ENCODE results near the gene PFDN6. TPM values are rescaled to one million over a fixed set of nuclear protein-coding genes. Genes with fewer than 3 reads are reported as not detected.

The PFDN6 gene
- polyA plus RNA-seq, 1 of the 3 experiments (the other 2 are of a cell fraction) = 182 TPM

DNA sequence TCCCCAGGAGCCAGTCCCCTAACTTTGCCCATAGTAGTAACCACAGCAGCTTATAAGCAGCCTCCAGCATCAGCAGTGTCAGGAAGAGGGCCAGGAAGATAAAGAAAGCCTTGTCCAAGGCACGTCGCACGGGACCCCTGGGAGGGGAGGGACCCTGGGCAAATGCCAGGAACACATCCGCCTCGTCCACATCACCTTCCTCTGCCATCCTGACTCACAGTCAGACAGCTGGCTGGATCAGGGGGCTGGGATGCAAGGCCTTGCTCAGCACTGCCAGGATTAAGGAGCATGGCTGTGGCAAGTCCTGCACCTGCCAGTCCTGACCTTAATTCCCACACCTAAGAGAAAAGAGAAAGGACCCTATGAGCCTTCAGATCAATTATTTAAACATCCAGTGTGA is 39.7 kb downstream of the PFDN6 start:
- Histone ChIP-seq H3K4me3 (ENCODE audit: low read depth in 2 of 2, low read length in 1 of 2) (no peak overlapping the region), H3K36me3 (replicated peaks in 1 of 2; ENCODE audit: control insufficient read depth in 1 of 2, insufficient read depth in 2 of 2, low read length in 1 of 2) (no peaks in the 10 kb centered on the region), H3K27ac (ENCODE audit: low read depth in 2 of 2, low read length in 1 of 2) (no peak overlapping the region), H3F3A (replicated peaks; ENCODE audit: insufficient read depth) (peaks cover 3% of the 10 kb centered on the region), H3K9ac (no peak overlapping the region), H3K27me3 (ENCODE audit: insufficient read depth) (no peaks in the 10 kb centered on the region), H3K9me3 (no peaks in the 10 kb centered on the region), H3K4me2 (no peak overlapping the region), H4K20me1 (ENCODE audit: insufficient read depth) (no peaks in the 10 kb centered on the region), H3K9me2 (no peaks in the 10 kb centered on the region), H3K79me2 (ENCODE audit: insufficient read depth) (no peaks in the 10 kb centered on the region), H3K4me1 (ENCODE audit: control insufficient read depth in 1 of 2, insufficient read depth in 2 of 2, low read depth in 1 of 2, low read length in 1 of 2) (peaks cover 0 to under 1% of the 10 kb centered on the region in 2 experiments; a peak in 1 of 4 replicates), H2AFZ (ENCODE audit: low read depth) (no peak overlapping the region)
- ChIA-PET POLR2A (no interaction called here), CTCF (interaction anchor here (1.1 to 1.3 kb wide), 2 partner anchors 17 to 29 kb away, joined by 3 read pairs; no protein-coding TSS in a partner anchor)
- 20% methylated on average over 1 of the region's 5 CpGs for WGBS (ENCODE audit: low lambda C conversion rate)
- TF ChIP-seq, protein P1, sequence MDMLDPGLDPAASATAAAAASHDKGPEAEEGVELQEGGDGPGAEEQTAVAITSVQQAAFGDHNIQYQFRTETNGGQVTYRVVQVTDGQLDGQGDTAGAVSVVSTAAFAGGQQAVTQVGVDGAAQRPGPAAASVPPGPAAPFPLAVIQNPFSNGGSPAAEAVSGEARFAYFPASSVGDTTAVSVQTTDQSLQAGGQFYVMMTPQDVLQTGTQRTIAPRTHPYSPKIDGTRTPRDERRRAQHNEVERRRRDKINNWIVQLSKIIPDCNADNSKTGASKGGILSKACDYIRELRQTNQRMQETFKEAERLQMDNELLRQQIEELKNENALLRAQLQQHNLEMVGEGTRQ (IDR thresholded peaks at IDR 0.05; ENCODE audit: borderline replicate concordance, low read depth, low read length) = no peak
- TF ChIP-seq RAD21 (IDR thresholded peaks at IDR 0.05; ENCODE audit: low read length) (no peak), FOSL2 (IDR thresholded peaks at IDR 0.05; ENCODE audit: borderline replicate concordance, low read depth) (no peak), TAF1 (IDR thresholded peaks at IDR 0.05; ENCODE audit: borderline replicate concordance, low read depth, low read length) (no peak), SMC3 (IDR thresholded peaks at IDR 0.05; ENCODE audit: low read depth, low read length) (no peak), FOXM1 (IDR thresholded peaks at IDR 0.05; ENCODE audit: low read depth) (no peak), ELF1 (IDR thresholded peaks at IDR 0.05) (no peak), NRF1 (IDR thresholded peaks at IDR 0.05; ENCODE audit: low read depth, low read length) (no peak)
- TF ChIP-seq, protein P2, sequence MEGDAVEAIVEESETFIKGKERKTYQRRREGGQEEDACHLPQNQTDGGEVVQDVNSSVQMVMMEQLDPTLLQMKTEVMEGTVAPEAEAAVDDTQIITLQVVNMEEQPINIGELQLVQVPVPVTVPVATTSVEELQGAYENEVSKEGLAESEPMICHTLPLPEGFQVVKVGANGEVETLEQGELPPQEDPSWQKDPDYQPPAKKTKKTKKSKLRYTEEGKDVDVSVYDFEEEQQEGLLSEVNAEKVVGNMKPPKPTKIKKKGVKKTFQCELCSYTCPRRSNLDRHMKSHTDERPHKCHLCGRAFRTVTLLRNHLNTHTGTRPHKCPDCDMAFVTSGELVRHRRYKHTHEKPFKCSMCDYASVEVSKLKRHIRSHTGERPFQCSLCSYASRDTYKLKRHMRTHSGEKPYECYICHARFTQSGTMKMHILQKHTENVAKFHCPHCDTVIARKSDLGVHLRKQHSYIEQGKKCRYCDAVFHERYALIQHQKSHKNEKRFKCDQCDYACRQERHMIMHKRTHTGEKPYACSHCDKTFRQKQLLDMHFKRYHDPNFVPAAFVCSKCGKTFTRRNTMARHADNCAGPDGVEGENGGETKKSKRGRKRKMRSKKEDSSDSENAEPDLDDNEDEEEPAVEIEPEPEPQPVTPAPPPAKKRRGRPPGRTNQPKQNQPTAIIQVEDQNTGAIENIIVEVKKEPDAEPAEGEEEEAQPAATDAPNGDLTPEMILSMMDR (IDR thresholded peaks at IDR 0.05) = no peak
- DNase-seq = no peak

DNA sequence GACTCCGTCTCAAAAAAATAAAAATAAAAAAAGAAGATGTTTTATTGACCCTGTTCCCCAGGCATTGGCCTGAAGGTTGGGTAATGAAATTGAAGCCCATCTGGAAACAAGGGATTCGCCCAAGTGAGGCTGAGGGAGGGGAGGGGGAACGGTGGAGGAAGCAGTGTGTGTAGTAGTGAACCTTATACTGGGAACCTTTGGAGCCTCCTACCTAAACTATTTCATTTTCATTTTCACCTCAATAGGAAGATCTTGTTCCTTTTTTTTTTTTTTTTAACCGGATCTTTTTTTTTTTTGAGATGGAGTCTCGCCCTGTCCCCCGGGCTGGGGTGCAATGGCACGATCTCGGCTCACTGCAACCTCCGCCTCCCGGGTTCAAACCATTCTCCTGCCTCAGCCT is 41.3 kb downstream of the PFDN6 start:
- H3F3A ChIP-seq (replicated peaks; ENCODE audit: insufficient read depth) = peaks cover 3% of the 10 kb centered on the region
- H3K9me2 ChIP-seq = no peaks in the 10 kb centered on the region
- TF ChIP-seq TCF12 (IDR thresholded peaks at IDR 0.05) (no peak), FOXM1 (IDR thresholded peaks at IDR 0.05; ENCODE audit: low read depth) (no peak), GATA2 (CRISPR knock-in tag; IDR thresholded peaks at IDR 0.05) (no peak)
- no peaks in the 10 kb centered on the region for H4K20me1 ChIP-seq (ENCODE audit: insufficient read depth)
- H2AFZ ChIP-seq (ENCODE audit: low read depth) = no peak overlapping the region
- H3K4me2 ChIP-seq = no peak overlapping the region
- no peak for DNase-seq
- no peaks in the 10 kb centered on the region for H3K79me2 ChIP-seq (ENCODE audit: insufficient read depth)
- WGBS (ENCODE audit: low lambda C conversion rate) = 82% methylated on average over 10 of the region's 10 CpGs
- POLR2A ChIA-PET = no interaction called here
- no peaks in the 10 kb centered on the region for H3K4me1 ChIP-seq (ENCODE audit: control insufficient read depth in 1 of 2, insufficient read depth in 2 of 2, low read depth in 1 of 2, low read length in 1 of 2)
- H3K27me3 ChIP-seq (ENCODE audit: insufficient read depth) = no peaks in the 10 kb centered on the region
- no peak overlapping the region for H3K9ac ChIP-seq
- CTCF ChIA-PET = no interaction called here
- no peak overlapping the region for H3K27ac ChIP-seq (ENCODE audit: low read depth in 2 of 2, low read length in 1 of 2)
- H3K4me3 ChIP-seq (ENCODE audit: low read depth in 2 of 2, low read length in 1 of 2) = no peak overlapping the region
- no peaks in the 10 kb centered on the region for H3K9me3 ChIP-seq
- H3K36me3 ChIP-seq (replicated peaks in 1 of 2; ENCODE audit: control insufficient read depth in 1 of 2, insufficient read depth in 2 of 2, low read length in 1 of 2) = no peaks in the 10 kb centered on the region

All from SK-N-SH (cell line).